T1000 (cell line): ENCODE measurements around the gene TAF11L14.

Experiments
- DNase-seq: peaks from one replicate; lab custom pipeline; 2025; ENCODE audit warnings: mixed read lengths; lab: John Stamatoyannopoulos, UW

Gene TAF11L14

DNA sequence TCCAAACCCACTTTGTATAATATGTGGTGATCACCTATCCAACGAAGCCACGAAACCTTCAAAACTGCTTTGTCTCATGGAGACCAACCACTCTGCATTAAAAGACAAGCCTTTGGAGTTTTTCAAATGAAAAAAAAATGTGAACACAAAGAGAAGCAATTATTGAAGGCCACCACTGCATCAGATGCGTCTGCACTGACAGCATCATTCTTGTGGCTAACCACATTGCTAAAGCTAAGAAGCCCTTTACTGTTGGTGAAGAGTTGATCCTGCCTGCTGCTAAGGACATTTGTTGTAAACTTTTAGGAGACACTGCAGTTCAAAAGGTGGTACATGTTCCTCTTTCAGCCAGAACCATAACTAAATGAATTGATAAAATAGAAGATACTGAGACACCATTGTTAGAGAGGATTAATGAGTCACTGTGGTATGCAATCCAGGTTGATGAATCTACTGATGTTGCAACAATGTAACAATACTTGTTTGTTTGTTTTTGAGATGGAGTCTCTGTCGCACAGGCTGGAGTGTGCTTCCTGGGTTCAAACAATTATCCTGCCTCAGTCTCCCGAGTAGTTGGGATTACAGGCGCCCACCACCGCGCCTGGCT lies 45.4 kb downstream of the TAF11L14 start:
- no peak for DNase-seq

DNA sequence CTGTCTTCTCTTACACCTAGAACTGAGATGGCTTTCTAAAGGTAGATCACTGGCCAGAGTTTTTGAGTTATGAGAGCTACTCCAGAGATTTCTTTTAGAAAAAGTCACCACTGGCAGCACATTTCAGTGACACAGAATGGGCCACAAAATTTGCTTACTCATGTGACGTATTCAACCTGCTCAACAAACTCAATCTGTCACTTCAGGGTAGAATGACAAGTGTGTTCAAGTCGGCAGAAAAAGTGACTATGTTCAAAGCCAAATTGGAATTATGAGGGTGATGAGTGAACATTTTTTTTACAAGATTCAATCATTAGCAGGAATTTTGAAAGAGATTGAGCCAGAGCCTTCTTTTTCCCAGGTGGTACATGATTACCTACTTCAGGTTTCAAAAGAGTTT lies 46.5 kb downstream of the TAF11L14 start:
- no peak for DNase-seq
